HG02798 (cell line): Measurements from ENCODE around the gene ARHGAP26.

Experiments used
- ATAC-seq: cut with Tn5 transposase; IDR thresholded peaks from one replicate; pipeline ENCODE4 v1.9.1; 2021; ENCODE audit warnings: mild to moderate bottlenecking; ENCODE audit not compliant: unreplicated experiment, poor library complexity

ARHGAP26 gene

GRCh38 chr5:142748132-142748531 lies 22.0 kb upstream of the ARHGAP26 start:
- no peak for ATAC-seq

DNA sequence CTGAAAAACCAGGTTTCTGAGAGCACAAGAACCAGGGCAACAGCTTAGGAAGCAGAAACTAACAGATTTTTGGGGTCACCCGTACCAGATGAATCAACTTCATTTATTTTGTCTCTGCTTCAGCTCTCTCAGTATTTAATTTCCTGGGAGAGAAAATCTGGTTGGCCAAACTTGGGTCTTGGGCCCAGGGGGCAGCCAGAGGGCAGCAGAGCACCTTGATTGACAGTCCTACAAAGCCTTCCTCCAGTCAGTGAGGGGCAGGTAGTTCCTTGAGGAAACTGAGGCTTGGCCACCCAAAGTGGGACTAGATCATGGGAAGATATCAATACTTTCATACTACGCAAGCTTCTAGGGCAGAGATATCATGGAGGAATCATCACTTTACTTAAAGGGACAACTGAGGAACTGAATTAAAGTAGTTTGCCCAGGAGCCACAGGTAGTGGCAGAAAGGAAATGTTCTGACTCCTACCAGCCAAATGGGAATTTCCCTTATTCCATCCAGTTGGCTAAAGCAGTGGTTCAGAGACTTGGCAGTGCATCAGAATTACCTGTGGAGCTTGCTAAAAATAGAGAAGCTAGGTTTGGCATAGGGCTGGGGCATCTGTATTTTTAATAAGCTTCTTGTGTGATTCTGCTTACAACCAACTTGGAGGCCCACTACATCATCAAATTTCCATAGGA lies 21.5 kb upstream of the ARHGAP26 start:
- peak; percentile 48 for ATAC-seq

DNA sequence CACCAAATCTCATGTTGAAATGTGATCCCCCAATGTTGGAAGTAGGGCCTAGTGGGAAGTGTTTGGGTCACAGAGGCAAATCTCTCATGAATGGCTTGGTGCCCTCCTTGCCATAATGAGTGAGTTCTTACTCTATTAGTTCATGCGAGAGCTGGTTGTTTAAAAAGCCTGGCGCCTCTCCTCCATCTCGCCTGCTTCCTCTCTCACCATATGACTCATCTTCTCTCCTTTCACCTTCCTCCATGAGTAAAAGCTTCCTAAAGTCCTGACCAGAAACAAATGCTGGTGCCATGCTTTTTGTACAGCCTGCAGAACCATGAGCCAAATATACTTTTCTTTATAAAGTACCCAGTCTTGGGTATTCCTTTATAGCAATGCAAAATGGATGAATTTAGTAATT lies 20.9 kb upstream of the ARHGAP26 start:
- no peak for ATAC-seq

GRCh38 chr5:142753116-142753631 lies 17.0 kb upstream of the ARHGAP26 start:
- ATAC-seq: no peak

DNA sequence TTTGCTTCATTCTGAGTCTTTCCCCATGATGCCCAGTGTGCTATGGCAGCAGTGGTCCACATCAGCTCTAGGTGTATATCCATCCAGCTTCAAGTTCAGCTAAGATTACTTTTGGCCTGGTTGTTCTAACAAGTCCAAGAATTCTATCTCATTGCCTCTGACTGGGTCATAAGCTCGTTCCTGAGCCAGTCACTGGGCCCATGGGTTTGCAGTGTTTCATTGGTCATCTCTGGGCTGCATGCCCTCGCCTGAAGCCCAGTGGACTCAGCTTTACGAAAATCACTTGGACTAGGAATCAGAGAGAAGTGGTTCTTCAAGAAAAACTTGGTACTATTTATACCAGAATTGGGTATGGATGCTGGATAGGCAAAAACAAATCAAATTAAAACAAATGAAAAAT lies 16.1 kb upstream of the ARHGAP26 start:
- ATAC-seq: no peak

DNA sequence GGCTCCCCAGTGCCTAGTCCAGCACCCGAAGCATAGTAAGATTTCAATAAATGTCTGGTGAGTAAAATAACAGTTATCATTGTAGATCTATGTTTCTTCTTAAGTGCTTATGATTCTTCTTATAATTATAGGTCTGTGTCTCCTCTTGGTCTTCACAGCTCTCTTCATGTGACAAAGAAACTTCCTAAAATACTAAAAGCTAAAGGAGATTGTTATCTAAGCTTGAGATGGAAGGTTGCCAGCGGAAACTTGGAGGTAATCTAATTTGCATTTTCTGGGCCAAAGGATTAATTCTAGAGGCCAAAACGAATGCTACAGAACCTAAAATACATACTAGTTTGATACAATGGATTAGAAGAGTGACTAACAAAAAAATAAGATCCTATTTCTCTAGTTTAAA lies 13.6 kb upstream of the ARHGAP26 start:
- no peak for ATAC-seq

DNA sequence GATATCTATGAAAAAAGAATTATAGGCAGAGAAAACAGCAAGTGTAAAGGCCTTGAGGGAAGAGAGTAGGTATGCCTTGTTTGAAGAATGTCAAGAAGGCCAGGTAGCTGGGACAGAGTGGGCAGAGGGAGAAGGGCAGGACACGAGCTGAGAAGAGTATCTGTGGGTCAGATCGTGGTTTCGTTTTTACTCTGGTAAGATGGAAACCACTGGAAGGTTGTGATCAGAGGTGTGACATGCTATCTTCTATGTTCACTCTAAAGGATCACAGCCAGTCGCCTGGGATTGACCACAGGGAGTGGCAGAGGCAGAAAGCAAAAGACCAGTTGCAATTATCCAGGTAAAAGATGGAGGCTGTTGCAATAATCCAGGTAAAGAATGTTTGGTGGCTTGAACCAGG lies 12.6 kb upstream of the ARHGAP26 start:
- ATAC-seq: no peak

GRCh38 chr5:142758062-142758795 lies 11.9 kb upstream of the ARHGAP26 start:
- ATAC-seq: no peak

GRCh38 chr5:142758796-142759145 lies 11.4 kb upstream of the ARHGAP26 start:
- no peak for ATAC-seq

GRCh38 chr5:142763701-142764100 lies 6.5 kb upstream of the ARHGAP26 start:
- ATAC-seq: no peak

DNA sequence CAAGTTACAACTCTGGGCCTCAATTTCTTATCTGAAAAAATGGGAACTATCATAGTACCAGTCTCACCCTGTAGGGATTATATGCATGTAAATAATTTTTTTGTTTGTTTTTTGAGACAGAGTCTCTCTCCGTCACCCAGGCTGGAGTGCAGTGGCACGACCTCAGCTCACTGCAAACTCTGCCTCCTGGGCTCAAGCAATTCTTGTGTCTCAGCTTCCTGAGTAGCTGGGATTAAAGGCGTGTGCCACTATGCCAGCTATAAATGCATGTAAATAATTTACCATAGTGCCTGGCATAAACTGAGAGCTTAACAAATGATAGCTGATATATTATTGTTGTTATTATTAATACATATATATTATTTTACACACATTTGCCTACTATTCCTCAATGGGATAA lies 3.0 kb upstream of the ARHGAP26 start:
- ATAC-seq: no peak

GRCh38 chr5:142767911-142768310 lies 2.3 kb upstream of the ARHGAP26 start:
- ATAC-seq: no peak

DNA sequence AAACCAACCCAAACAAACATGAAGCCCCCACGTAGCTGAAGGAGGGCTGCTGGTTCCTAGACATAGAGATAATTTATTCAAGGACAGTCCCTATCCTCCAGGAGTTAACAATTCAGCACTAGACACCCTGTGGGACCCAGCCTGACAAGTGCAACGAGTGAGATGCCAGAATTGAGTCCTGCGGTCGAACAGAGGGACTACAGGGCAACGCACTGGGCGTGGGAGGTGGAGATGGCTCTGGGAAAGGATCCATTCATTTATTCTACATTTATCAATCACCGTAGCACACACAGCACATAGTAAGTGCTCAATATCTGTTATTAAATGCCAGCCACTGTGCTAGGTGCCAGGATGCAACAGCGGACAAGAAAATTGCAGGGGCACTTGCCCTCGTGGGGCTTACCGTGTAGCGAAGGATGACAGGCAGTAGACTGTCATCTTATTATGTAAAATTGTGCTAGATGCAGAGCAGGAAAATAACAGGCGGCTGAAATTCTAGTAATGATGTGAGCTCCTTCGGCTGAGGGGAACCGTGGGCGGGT lies 855 bp upstream of the ARHGAP26 start:
- ATAC-seq: no peak

GRCh38 chr5:142770650-142771609 lies 753 bp downstream of the ARHGAP26 start:
- ATAC-seq: peak; percentile 17

- no peak for ATAC-seq
These were observed 1.5 kb downstream of the ARHGAP26 start for GRCh38 chr5:142771666-142772065.

GRCh38 chr5:142772446-142773293 lies 2.5 kb downstream of the ARHGAP26 start:
- ATAC-seq: no peak

DNA sequence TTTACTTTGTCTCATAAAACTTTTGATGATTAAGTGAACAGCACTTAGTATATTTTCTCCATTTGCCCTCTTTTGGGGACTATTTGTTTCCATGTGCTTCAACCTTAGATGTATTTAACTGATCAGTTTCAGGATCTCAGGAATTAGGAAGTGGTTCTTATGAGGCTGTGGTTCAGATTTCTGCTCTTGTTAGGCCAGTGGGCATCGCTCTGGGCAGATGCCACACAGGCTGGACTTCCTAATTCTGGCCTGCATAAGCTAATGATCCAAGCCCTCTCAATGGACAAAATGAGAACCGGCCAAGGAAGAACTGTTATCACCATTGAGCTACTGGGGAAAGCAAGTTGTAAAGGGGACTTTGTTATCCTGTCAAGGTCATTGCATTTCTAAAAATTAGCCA lies 6.9 kb downstream of the ARHGAP26 start:
- no peak for ATAC-seq

DNA sequence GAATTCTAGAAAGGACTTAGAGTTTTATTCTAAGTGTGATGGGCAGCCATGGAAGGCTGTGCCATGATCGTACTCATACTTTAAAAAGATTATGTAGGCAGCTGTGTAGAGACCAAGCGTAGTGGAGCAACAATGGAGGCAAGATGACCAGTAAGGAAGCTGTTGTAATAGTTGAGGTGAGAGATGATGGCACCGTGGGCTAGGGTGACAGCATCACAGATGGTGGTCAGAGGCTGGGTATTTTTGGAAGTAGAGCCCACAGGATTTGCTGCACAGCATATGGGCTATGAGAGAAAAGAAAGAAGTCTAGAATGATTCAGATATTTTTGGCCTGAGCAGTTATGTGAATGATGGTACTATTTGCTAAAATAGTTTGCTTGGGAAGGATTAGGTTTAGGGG lies 7.7 kb downstream of the ARHGAP26 start:
- no peak for ATAC-seq

- no peak for ATAC-seq
These were observed 9.1 kb downstream of the ARHGAP26 start for GRCh38 chr5:142779163-142779840.
